NCI-H1436 treated with DMSO at 0.1 percent for 48 hours (cell line): ENCODE data around the gene COBLL1.
"Not testable (repeated sequence)": the region's sequence is repeated elsewhere in the genome, so short reads cannot be mapped to it uniquely, and the experiment has no call there.

Experiments
- DNase-seq: peaks from one replicate; lab custom pipeline; 2025; lab: John Stamatoyannopoulos, UW

The COBLL1 gene, protein sequence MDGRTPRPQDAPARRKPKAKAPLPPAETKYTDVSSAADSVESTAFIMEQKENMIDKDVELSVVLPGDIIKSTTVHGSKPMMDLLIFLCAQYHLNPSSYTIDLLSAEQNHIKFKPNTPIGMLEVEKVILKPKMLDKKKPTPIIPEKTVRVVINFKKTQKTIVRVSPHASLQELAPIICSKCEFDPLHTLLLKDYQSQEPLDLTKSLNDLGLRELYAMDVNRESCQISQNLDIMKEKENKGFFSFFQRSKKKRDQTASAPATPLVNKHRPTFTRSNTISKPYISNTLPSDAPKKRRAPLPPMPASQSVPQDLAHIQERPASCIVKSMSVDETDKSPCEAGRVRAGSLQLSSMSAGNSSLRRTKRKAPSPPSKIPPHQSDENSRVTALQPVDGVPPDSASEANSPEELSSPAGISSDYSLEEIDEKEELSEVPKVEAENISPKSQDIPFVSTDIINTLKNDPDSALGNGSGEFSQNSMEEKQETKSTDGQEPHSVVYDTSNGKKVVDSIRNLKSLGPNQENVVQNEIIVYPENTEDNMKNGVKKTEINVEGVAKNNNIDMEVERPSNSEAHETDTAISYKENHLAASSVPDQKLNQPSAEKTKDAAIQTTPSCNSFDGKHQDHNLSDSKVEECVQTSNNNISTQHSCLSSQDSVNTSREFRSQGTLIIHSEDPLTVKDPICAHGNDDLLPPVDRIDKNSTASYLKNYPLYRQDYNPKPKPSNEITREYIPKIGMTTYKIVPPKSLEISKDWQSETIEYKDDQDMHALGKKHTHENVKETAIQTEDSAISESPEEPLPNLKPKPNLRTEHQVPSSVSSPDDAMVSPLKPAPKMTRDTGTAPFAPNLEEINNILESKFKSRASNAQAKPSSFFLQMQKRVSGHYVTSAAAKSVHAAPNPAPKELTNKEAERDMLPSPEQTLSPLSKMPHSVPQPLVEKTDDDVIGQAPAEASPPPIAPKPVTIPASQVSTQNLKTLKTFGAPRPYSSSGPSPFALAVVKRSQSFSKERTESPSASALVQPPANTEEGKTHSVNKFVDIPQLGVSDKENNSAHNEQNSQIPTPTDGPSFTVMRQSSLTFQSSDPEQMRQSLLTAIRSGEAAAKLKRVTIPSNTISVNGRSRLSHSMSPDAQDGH

DNA sequence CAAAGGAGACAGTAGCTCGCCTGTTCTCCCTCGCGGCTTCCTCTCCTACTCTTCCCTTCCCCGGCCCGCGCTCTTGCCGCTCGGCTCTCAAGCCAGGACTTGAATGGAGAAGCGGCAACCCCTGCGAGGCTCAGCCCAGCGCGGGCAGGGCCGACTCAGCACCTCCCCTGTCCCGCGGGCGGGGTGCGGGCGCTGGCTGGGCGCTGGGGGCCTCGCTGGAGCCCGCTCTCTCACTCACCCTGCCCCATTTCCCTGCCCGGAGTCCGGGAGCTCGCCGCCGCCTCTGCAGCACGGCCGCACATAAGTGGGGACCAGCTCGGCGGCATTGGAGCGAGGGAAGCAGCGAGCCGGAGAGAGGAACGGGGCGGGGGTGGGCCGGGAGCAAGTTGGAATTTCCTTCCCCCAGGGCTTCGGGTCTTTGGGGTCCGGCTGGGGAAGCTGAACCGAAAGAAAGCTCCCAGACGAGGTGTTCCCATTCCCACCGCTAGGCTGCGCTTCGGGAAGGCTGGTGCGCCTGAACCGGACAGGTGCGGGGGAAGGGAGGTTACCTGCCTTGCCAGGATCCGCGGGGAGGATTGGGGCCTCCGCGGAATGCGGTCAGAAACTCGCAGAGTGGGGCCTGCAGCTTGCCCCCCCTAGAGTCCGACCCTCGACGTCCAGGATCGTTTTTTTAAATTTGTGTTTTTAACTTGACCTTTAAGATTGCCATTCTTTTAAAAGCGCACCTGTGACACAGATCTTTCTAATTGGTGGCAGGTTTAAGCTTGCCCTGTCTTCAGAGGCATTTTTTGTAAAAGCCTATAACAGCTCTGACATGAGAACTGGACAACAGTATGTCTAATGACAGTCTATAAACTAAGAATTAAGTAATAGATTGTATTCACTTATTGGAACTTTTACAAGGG, at the start of gene COBLL1:
TSS of gene COBLL1 (minus strand) at position 105 of the 905 bp plus-strand sequence. CDS start 627 bp downstream, outside the sequence.
- DNase-seq = no peak

DNA sequence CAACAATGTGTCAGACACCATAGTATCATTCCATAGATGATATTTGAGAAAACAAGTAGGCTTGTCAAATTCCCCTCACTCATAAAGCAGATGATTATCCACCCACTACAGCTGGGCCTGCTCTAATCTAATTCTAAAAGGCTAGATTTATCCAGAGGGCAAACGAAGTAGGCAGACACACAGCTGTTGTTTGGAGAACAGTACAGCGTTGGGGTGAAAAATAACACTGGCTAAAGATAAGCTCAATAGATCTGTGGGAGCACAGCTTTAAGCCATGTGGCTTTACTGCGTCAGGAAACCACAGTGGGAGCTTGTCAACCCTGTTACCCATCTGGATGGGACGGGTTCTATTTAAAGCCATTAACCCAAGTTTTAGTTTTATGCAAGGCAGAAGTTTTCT, 48.9 kb upstream of the COBLL1 start:
- DNase-seq = no peak

DNA sequence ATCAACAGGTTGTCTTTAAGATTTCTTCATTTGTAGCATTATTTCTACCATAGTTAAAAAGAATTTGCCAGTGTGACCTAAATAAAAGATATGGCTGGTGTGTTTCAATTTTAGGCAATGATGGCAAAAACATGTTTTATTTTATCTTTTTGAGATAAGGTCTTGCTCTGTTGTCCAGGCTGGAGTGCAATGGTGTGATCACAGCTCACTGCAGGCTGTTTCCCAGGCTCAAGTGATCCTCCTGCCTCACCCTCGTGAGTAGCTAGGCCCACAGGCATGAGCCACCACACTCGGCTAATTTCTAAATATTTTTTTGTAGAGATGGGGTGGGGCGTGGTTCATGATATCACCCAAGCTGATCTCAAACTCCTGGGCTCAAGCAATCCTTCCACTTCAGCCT, 47.0 kb upstream of the COBLL1 start:
- no peak for DNase-seq

DNA sequence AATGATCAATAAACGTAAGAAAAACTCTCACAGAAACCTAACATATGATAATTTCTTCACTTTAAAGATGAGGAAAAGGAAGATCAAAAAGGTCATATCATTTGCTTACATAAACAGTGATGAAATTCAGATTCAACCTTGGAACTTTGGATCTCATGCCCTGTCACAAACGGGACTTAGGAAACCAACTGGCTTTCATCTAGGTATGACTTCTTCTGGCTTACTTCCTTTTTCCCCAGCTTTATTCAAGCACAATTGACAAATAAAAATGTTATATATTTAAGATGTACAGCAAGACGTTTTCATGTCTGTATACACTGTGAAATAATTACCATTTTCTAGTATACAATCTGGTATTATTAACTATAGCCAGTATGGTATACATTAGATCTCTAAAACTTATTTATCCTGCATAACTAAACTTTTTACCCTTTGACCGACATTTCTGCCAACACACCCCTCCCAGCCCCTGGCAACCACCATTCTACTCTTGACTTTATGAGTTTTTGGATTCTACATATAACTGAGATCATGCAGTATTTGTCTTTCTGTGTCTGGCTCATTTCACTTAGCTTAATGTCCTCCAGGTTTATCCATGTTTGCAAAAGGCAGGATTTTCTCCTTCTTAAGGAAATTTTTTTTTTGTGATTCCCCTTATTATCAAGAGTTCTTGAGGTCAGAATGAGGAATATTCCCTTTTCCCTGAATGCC, 46.0 kb upstream of the COBLL1 start:
- DNase-seq = no peak

DNA sequence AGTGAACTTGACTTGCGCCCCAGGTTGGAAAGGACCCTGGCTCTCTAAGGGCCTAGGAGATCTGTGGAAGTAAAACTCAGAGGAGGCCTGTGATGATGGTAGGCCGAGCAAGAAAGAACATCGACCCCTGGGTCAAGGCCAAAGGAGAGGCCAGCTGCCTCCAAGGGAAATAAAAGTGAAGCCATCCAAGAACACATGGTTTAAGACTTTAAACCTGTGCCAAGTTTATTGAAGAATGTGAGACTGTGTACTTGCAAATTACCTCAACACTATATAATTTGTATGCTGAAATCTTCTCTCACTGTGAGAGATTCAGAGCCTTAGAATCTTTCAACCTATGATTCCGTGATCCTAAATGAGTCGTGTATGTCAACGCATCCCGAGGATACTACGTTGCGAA, 40.7 kb upstream of the COBLL1 start:
- DNase-seq = no peak

DNA sequence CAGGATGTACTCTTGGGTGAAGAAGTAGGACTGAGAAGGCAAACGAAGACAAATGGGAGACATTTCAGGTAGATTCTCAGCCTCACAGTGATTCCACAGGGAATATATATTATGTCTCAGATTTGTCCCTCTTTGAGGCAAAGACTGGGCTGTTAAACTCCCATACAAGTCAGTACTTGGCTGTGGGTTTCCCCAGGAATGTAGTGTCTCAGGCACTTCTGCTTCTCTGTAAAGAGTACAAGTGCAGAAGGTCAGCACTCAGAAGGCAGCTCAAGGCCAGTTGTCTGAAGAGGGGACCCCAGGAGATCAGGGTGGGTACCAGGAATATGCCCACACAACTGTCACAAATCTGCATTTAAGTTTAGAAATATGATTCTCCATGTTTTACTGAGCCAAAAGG, 39.9 kb upstream of the COBLL1 start:
- no peak for DNase-seq

DNA sequence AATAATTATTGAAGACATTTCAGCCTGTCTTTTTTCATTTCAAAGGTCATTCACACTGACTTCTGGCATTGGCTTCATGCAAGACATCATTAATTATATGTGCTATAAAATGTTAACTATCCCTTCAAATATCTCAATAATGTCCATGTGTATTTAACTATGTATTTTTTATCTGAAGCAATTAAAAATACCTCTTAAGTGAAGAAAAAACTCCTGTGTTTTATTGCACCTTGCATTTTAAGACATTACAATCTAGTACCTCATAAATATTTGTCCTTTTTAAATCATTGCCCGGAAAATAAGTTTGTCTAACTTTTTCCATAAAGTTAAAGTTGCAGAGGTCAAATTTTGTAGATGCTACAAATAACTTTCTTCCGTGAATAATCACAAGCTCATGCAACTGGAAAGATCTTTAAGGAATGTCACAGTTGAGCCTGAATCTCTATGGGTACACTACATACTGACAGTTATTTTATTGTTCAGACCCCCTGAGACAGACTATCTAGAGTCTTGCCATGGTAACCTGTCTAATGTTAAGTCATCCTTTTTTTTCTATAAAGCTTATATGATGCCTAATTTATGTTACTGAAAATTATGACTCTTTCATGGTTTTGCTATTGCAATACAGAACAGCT, 38.4 kb upstream of the COBLL1 start:
- no peak for DNase-seq

DNA sequence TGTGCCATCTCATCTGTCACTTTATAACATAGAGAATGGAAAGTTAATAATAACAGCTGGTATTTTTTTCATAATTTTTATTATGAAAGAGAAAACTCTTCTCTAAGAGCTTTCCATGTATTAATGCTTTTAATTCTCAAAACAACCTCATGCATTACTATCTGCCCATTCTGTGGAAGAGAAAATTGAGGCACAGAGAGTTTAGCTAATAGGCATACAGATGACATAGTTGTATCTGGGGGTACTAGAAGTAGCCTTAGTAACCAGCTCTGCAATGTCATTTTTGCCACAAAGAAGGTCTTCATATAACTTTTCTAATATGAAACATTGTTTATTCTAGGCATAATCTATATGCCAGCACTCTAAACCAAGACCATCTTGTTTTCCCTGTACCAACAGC, 36.3 kb upstream of the COBLL1 start:
- DNase-seq = no peak

DNA sequence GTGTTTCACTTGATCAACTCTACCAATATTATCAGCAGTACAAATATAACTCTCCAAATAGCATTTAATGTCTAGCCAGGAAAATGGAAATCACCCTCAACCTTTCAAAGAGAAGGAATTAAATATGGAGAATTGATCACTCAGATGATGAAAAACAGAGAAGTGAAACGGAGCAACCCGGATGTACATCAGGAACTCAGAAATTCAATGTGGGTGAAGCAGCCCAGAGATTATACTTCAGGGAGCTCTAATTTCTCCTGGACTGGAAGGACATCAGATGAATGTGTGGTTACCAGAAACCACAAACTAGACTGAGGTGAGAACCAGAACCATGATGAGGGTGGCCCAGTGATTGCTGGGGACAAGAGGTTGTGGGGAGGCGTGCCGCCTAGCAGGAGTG, 35.5 kb upstream of the COBLL1 start:
- DNase-seq = no peak

DNA sequence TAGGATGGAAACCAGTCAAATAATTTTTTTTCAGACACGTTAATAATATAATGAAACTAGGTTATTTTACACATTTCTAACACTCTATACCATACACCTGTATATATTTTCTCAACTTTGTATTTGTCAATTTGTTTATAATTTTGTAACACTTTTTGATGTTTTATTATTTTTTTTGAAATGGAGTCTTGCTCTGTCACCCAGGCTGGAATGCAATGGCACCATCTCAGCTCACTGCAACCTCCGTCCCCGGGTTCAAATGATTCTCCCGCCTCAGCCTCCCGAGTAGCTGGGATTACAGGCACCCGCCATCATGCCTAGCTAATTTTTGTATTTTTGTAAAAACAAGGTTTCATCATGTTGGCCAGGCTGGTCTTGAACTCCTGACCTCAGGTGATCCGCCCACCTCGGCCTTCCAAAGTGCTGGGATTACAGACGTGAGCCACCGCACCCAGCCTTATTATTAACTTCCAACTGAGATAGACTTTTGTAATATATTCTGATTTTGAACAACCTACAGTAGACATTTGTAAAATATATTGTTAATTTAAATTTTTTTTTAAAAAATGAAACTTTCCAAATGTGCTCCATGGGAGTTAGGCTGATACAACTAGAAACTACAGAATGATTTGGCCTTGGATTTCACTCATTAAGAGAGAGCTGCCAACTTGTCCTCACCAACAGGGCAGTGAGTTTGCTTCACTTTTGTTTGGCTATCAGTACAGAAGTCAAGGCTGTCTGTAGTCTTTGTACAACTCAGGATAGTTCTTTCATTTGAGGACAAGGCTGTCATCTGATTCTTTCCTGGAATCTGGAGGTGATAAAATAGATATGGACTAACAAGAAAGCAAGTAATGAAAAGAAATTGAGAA, 33.9 kb upstream of the COBLL1 start:
- no peak for DNase-seq

DNA sequence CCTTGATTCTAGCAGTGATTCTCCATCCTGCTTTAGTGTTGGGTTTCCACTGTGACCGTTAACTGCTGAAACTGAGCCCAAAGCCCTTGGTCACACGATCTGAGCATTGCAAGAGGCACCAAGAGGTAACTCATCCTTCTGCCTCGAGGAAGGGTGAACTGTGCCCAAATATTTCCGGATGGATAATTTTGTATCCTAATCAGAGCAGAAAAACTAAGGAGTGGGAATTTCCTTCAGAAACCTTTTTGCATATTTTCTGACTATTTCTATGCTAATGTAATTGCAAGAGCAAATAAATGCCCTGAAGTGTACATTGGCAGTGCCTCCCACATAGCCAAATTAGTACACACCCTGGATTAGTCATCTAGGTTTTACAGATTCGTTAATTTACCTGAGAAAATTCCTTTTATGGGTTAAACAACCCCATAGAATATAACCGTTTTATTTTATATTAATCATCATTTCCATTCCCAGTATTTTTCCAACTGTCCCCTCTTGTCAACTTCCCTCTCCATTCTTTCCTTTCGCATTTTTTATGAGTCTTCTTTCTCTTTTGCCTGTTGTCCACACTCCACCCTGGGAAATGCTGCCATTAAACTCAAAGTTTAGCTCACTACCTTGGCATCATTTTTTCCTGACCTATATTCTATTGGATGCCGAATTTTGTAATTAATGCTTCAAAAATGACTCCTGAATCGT, 31.7 kb upstream of the COBLL1 start:
- DNase-seq = no peak

DNA sequence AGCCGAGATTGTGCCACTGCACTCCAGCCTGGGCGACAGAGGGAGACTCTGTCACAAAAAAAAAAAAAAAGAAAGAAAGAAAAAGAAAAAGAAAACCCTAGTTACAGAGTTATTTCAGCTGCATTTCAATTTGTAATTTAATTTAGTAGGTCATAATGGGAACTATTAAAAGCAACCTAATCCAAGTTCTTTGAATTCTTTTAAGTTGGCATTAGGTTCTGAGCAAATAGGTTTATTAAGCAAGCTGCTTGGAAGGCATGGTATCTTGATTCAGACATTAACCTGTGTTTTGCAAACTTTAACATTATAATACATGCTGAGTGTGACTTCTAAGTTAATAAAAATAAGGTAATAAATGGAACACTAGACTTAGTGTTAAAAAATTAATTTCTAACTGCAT, 29.8 kb upstream of the COBLL1 start:
- DNase-seq = no peak

DNA sequence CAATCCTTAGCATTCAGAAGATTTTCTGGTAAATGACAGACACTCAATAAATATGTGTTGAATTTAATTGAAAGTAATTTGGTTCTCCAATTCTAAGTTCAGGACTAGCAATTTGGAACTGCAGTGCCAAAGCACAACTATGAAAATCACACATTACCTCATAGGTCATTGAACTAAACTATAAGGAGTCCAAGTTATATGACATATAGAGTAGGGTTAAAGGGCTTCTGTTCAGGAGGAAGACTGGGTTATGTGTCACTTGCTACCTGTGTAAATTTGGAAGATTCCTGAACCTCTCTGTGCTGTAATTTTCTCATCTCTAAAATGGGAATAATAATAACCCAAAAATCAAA, 27.8 kb upstream of the COBLL1 start:
- no peak for DNase-seq

DNA sequence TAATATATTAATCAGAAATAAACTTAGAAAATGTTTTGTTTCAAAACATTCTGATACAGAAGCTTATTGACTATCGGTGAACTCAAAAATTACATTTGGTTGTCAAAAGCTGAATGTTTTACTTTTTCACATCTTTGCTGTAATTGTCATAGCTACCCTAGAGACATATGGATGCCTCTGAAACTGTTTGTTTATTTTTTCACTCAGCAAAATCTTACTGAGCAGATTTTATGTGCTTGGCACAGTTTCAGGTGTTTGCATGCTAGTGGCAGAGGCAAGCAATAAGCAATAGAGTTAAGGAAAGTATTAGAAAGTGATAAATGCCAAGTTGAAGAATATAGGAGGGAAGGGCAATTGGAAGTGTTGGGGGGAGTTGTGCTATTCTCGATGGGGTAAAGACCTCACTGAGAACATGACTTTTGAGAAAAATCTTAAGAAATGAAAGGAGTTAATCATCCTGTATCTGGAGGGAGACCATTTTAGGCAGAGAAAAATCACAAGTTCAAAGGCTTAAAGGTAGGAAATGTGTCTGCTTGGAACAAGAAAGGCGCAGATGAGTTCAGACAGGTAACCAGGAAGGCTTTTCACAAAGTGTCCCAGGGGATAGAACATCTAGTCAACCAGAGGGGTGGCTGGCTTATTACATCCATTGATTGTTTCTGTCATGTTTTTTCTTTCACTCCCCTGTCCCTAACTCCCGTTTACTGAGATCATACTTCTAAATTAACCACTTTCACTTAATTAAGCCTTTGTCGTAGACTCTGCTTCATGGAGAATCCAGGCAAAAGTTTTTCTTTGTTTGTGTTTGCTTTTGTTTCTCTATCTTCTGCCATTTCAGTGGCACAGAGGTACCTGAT, 27.2 kb upstream of the COBLL1 start:
- no peak for DNase-seq

DNA sequence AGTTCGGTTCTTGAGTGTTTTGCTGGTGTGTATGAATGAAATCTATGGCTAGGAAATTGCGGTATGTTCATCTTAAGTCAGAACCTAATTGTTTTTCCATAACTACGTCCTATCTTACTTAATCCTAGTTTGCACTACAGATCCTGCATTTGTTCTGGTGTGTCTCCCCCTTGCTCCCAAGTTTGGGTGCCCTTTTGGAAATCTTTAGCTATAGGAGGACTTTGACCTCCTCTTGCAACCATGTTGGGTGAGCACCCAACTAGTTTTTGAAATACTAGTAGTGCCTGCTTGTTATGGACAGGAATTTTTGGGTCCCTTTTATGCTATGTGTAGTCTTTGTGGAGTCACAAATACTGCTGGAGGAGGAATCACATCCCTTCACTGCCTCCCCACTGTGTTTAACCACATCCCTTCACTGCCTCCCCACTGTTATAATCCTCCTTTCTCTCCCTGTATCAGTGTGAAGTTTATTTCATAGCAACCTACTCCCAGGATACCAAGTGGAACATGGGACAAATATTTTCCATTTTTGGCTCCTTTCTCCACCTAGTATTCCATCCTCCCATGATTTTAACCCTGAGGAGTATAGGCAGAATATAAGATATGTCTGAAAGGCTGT, 26.3 kb upstream of the COBLL1 start:
- no peak for DNase-seq

DNA sequence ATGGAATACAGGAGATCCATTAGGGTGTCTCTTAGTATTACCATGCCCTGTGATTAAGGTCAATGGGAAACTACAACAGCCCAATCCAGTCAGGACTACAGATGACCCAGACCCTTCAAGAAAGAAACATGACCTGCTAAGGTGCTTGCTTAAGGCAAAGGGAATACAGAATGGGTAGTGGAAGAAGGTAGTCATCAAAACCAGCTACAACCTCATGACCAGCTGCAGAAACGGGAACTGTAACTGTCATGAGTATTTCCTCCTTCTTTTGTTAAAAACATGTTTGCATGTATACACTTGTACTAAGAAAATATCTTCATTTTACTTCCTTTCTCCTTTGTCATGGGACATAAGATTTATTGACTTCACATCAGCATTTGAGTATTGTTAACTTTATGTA, 24.8 kb upstream of the COBLL1 start:
- not testable (repeated sequence) for DNase-seq

DNA sequence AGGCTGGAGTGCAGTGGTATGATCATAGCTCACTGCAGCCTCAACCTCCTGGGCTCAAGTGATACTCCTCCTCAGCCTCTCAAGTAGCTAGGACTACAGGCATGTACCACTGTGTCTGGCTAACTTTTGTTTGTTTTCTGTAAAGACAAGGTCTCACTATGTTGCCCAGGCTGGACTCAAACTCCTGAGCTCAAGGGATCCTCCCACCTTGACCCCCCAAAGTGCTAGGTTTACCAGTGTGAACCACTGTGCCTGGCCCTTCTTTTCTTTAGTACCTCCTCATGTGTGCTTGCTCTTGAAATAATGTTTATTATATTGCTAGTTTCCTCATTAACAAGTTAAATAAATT, 19.0 kb upstream of the COBLL1 start:
- DNase-seq = no peak
